Ammon's horn (tissue), 1 donor: ENCODE data around the gene HGS.
"Not testable (repeated sequence)": the region's sequence is repeated elsewhere in the genome, so short reads cannot be mapped to it uniquely, and the experiment has no call there.

Experiments
- DNase-seq: peaks from one replicate; pipeline ENCODE4 v3.0.0-alpha.2; 2016; ENCODE audit warnings: low spot score

Gene HGS

DNA sequence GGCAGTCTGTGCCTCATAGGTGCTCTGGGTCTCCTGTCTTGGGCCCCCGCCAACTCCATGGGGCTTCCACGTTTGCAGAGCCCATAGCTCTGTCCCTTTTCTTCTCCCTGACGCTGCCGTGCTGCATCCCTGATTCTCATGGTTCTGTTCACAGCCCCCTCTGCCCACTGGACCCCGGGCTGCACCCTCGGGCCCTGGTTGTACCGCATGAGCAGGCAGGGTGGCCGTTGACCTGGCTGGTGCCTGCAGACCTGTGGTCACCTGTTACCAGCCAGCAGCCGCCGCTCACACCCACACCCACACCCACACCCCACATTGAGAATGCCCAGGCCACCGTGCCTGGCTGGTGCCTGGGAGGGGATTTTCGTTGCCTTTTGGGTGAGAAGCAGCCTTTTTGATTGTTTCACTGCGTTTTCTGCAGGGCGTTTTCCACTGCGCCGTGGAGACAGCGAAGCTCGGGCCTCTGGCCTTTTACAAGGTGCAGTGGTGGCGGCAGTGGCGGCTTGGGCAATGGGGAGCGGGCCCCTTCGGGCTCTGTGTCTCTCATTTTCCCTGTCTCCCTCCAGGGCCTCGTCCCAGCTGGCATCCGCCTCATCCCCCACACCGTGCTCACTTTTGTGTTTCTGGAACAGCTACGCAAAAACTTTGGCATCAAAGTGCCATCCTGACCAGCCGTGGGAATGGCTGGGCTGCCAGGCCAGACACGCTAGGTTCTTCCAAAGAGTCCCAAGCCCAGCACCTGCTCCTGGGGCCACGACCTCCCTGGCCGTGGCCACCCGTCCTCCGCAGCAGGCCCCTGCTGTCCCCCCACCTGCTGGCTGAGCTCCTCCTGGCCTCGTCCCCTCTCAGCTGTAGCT lies 35.8 kb downstream of the HGS start:
- no peak for DNase-seq

- DNase-seq, result no peak
These were observed 36.7 kb downstream of the HGS start for GRCh38 chr17:81720267-81721071.

DNA sequence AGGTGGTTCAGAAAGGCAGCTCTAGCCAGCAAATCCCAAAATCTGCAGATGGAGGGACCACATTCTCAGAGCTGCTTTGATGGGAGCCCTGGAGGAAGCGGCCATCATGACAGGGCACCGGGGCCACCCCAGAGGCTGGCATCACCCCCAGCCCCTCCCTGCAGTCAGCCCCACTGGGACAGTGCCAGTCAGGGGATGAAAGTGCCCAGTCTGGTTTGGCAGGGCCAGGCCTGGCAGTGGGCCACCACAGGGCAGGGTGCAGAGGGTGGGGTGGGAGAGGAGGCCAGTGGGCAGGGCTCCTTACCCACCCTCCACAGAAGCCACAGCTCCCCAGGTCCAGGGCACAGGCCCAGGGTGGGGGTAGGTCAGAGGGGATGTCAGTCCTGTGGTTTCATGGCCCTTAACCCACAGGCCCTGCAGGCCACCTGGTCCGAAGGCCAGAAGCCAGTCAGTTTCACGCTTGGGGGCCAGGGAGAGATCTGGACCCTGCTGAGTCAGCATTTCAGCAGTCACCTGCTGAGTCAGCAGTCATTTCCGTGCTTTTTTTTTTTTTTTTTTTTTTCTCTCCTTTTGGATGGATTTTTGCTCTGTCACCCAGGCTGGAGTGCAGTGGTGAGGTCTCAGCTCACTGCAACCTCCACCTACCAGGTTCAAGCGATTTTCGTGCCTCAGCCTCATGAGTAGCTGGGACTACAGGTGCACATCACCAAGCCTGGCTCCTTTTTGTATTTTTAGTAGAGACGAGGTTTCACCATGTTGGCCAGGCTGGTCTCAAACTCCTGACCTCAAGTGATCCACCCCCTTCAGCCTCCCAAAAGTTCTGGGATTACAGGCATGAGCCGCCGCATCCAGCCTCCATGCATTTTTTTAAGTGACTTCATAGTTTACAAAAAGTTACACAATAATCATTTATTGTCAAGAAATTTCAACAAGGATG lies 38.6 kb downstream of the HGS start:
- DNase-seq, result no peak

DNA sequence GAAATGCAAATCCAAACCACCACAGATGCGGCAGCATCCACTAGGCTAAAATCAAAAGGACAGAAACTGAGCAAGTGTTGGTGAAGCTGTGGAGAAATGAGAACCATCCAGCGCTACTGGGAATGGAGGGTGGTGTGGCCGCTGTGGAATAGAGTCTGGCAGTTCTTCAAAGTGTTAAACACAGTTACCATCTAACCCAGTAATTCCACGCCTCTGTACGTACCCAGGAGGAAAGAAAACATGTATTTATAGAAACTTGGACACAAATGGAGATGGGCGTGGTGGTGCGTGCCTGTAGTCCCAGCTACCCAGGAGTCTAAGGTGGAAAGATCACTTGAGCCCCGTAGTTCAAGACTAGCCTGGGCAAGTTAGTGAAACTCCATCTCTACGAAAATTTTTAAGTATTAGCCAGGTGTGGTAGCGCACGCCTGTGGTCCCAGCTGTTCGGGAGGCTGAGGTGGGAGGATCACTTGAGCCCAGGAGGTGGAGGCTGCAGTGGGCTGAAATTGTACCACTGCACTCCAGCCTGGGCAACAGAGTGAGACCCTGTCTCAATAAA lies 39.9 kb downstream of the HGS start:
- DNase-seq, result no peak

DNA sequence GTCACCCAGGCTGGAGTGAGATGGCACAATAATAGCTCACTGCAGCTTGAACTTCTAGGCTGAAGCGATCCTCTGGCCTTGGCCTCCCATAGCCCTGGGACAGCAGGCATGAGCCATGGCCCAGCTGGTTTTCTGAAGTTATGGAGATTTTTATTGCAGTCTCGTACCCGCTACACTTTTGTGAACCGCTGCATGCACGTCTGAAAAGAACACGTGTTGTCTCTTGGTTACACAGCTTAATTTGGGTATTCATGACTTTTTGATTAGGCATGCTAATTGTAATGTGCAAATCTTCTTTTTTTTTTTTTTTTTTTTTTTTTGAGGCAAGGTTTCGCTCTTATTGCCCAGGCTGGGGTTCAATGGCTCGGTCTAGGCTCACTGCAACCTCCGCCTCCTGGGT lies 41.6 kb downstream of the HGS start:
- no peak for DNase-seq

DNA sequence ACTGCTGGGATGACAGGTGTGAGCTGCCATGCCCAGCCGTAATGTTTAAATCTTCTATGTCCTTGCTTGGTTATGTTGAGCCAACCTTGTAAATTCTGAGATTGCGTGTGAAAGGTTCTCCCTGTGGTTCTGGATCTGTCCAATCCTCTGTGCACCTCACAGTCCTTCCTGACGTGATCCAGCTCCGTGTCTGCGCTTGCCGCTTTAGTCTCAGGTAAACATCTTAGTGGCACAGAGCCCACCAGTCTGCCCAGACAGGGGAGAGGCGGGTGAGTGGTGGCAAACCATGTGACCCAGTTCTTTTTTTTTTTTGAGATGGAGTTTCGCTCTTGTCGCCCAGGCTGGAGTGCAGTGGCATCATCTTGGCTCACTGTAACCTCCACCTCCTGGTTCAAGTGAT lies 42.2 kb downstream of the HGS start:
- no peak for DNase-seq

DNA sequence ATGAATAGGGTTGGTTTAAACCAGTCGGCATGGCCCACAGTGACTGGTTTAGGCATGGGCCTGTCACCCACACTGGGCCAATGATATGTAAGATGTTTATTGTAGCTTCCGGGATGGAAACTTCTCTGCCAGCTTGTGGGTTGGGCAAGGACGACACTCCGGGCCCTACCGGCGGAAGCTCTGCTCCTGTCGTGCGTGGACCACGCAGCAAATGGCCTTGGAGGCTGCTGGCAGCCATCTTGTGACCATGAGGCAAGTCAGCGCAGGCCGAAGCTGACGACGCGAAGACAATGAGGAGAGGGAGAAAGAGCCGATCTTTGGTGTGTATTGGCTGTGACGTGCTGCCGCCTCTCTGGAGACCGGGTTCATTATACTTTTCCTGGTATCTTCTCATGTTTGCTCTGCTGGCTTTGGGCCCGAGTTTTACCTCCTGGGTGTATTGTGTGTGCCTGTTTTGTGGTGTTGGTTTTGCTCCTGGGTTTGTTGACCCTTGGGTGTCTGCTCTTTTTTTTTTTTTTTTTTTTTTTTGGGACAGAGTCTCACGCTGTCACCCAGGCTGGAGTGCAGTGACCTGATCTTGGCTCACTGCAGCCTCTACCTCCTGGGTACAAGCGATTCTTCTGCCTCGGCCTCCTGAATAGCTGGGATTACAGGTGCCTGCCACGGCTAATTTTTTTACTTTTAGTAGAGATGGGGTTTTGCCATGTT lies 43.7 kb downstream of the HGS start:
- no peak for DNase-seq

DNA sequence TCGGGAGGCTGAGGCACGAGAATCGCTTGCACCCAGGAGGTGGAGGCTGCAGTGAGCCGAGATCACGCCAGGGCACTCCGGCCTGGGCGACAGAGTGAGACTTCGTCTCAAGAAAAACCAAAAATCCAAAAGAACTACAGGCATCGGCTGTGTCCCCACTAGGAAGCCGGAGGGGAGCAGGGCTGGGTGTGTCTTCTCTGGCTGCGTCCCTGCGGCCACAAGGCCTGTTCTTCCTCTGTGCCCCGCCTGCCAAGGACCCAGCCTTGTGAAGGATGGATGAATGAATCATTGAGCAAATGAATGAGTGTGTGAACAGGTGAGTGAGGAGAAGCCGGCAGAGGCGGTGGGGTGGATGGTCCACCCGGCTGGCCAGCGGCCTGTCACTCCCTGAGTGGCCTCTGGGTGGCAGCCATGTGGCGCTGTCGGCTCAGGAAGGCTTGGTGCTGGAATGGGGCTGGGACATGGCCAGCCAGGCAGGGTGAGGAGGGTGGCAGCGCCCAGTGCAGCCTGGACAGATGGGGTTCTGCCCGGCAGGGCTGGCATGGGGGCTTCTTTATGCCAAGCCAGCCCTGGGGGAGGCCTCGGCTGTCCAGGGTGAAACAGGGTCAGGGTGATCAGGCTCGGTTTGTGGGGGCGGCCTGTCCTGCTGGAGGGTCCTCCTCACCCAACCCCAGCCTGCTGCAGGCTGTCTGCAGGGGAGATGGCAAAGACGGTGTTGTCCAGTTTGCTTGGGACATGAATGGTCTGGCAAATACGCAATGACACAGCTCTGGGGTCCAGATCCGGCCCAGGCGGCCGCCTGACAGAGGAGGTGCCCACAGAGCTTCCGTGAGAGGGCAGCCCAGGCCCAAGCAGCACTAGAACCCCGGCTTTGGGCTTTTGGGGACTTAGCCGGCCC lies 49.9 kb downstream of the HGS start:
- DNase-seq, result peak; percentile 90

DNA sequence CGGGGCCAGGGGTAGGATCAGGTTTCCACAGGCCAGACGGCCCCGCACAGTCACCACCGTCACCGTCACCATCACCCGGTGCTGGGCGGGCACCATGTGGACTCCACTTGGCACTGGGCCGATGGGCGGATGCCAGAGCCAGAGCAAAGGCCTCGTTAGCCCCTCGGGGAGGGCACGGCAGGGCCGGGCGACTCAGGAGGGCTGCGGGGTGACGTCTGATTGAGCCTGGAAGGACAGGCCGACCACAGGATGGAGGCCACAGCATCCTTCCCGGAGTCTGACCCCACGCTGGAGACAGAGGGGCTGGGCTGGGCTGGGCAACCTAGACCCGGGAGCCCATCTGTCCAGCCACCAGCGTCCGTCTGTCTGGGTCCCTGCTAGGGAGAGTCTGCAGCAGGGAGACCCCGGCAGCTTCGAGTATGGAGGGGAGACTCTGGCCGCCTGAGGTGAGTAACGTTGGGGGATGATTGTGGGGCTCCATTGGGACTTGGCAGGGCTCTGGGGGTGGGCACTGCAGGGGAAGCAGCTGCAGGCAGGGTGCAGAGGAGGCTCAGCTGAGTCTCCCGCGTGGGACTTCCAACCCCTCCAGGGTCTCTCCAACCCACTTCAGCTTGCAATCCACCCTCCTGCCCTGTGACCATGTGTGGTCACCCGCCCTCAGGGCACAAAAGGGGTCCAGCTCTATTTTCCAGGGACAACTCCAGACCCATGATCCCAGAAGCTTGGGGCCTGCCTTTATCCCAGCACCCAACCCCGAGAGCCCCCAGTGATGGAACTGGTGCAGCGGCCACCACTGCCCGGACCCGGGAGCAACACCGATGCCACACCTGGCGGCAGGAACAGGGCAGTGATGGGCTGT lies 50.8 kb downstream of the HGS start:
- DNase-seq, result no peak

DNA sequence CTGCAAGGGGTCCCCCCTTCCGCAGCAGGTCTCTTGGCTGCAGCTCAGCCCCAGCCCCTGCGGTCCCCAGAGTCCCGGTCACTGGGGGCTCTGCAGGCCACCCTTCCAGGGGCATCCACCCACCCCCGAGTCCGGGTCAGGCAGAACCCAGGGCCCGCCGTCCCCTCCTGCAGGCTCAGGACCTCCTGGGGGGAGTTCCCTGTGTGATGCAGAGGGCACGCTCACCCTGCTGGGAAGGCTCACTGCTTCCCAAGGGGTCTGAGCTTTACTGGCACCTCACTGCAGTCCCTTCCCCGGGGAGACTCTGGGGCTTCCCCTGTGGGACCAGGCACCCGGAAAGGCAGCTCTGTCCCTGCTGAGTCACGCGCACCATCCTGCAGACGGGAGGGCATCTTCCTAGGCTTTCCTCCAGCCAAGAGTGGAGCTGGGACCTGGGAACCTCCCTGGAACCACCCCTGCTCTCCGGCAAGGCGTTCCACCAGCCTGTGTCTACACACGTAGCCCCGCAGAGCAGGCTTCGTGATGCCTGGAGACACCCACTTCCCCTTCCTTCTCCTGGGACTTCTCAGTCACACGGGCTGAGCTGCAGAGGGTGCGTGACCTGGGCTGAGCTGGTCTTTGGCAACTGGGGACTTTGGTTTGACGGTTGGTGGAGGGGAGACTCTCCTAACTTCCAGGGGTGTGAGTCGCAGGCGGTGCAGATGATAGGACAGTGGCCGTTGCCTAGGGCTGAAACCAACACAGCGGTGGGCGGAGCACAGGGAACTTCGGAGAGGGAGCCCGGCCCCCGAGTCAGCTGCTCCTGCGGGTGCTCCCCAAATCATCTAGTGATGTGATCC lies 51.7 kb downstream of the HGS start:
- DNase-seq, result no peak

DNA sequence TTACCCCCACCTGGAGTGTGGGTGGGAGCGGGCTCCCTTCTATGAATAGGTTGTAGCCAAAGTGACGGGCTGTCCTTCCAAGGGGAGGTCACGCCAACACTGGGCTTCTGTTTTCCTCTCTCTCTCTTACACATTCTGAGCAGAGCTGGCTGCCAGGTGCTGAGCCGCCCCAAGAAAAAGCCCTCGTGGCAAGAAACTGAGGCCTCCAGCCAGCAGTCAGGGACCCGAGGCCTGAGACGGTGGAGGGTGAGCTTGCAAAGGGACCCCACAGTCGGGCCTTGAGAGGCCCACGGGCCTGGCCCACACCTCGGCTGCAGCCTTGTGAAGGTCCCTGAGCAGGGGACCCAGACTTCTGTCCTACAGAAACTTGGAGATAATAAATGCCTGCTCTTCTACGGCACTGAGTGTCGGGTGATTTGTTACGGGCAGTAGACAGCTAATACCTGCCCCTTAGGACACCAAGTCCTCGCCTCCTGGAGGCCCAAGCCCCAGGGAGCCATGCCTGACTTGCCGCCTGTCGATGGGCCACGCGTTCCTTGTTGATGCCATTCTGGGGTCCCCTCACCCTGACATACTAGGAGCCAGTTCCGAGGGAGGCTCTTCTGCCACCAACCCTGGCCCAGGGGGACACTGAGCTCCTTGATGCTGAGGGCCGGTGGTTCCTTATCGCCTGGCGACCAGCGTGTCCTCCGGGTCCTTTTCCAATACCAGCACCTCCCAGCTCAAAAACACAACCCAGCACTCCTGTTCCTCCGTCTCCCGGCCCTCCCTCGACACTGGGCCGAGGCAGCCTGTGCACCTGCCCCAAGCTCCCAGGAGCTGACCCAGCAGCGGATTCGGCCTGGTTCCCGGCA lies 54.4 kb downstream of the HGS start:
- DNase-seq, result no peak

- DNase-seq, result no peak
These were observed 55.1 kb downstream of the HGS start for GRCh38 chr17:81738801-81739393.

DNA sequence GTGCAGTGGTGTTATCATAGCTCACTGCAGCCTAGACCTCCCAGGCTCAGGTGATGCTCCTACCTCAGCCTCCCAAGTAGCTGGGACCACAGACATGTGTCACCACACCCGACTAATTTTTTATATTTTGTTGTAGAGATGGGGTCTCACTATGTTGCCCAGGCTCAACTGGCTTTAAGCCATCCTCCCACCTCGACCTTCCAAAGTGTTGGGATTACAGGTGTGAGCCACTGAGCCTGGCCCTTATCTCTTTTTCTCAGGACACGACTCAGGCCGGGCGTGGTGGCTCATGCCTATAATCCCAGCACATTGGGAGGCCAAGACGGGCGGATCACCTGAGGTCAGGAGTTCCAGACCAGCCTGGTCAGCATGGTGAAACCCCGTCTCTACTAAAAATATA lies 55.8 kb downstream of the HGS start:
- DNase-seq, result not testable (repeated sequence)

DNA sequence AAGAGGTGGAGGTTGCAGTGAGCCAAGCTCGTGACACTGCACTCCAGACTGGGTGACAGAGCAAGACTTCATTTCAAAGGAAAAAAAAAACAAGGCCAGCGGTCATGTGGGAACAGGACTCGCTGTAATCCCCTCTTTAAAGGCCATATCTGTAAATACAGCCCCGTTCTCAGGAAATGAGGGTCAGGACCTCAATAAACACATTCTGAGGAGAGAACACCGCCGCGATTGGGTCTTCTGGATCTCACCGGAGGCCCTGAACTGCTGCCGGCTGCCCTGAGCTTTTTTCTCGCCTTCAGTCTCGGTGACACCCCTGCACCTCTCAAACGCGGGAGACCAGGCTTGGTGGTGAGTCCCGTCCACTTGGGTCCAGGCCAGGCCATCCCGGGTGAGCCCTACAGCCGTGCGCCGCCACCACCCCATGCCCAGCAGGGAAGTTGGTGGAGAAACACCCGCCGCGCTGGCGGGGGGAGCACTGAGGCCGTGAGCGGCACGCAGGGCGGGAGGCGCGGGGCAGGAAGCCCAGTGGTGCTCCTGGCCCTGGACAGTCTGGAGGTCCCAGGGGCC lies 56.7 kb downstream of the HGS start:
- DNase-seq, result no peak

- no peak for DNase-seq
These were observed 57.3 kb downstream of the HGS start for GRCh38 chr17:81741049-81741593.
